ENCODE data around the gene FGFBP1.

The FGFBP1 gene

GRCh38 chr4:15912236-15912635 lies 26.3 kb downstream of the FGFBP1 start:
- DNase-seq (ENCODE audit: low read depth), result no peak

- DNase-seq (ENCODE audit: low read depth), result no peak
Observed at GRCh38 chr4:15910155-15910940, 28.2 kb downstream of the FGFBP1 start.

- no peak for DNase-seq (ENCODE audit: low read depth)
Observed at GRCh38 chr4:15907430-15907829, 31.1 kb downstream of the FGFBP1 start.

- no peak for DNase-seq (ENCODE audit: low read depth)
Observed at GRCh38 chr4:15906020-15906443, 32.5 kb downstream of the FGFBP1 start.

GRCh38 chr4:15902746-15903145 lies 35.8 kb downstream of the FGFBP1 start:
- DNase-seq (ENCODE audit: low read depth), result no peak

- no peak for DNase-seq (ENCODE audit: low read depth)
Observed at GRCh38 chr4:15901998-15902397, 36.5 kb downstream of the FGFBP1 start.

GRCh38 chr4:15901007-15901406 lies 37.5 kb downstream of the FGFBP1 start:
- DNase-seq (ENCODE audit: low read depth), result no peak

GRCh38 chr4:15899511-15899910 lies 39.0 kb downstream of the FGFBP1 start:
- no peak for DNase-seq (ENCODE audit: low read depth)

GRCh38 chr4:15898902-15899301 lies 39.6 kb downstream of the FGFBP1 start:
- no peak for DNase-seq (ENCODE audit: low read depth)

- no peak for DNase-seq (ENCODE audit: low read depth)
Observed at GRCh38 chr4:15897577-15897976, 41.0 kb downstream of the FGFBP1 start.

- DNase-seq (ENCODE audit: low read depth), result no peak
Observed at GRCh38 chr4:15894921-15895916, 43.3 kb downstream of the FGFBP1 start.

GRCh38 chr4:15894393-15894792 lies 44.1 kb downstream of the FGFBP1 start:
- no peak for DNase-seq (ENCODE audit: low read depth)

GRCh38 chr4:15893962-15894361 lies 44.6 kb downstream of the FGFBP1 start:
- no peak for DNase-seq (ENCODE audit: low read depth)

- DNase-seq (ENCODE audit: low read depth), result no peak
Observed at GRCh38 chr4:15891312-15891711, 47.2 kb downstream of the FGFBP1 start.

GRCh38 chr4:15890246-15890829 lies 48.2 kb downstream of the FGFBP1 start:
- no peak for DNase-seq (ENCODE audit: low read depth)

GRCh38 chr4:15888515-15888914 lies 50.0 kb downstream of the FGFBP1 start:
- no peak for DNase-seq (ENCODE audit: low read depth)

Measured in stimulated activated CD8-positive, alpha-beta memory T cell treated with anti-CD3 and anti-CD28 coated beads, Interleukin-7, amount 100 ng/mL, for 24 hours (primary cell).